Hepatocyte (in vitro differentiated cells): ENCODE data around the gene CCDC91.

Experiments
- CTCF ChIP-seq: fragments of 200-600 bp; sonication (generic); IDR thresholded peaks from 2 replicates; pipeline ENCODE4 v1.5.1; 2016; ENCODE audit warnings: antibody characterized with exemption, mild to moderate bottlenecking; ENCODE audit not compliant: poor library complexity
- EZH2 ChIP-seq: fragments of 200-600 bp; sonication (generic); IDR thresholded peaks from 2 replicates; pipeline ENCODE4 v1.6.1; 2016; ENCODE audit warnings: antibody characterized with exemption, mild to moderate bottlenecking, borderline replicate concordance

- TF ChIP-seq EZH2 = no peak
- no peak for TF ChIP-seq CTCF
Measured at GRCh38 chr12:28232211-28232928, 42.1 kb downstream of the CCDC91 start.
